ENCODE data around the gene MVB12B.

MVB12B gene

GRCh38 chr9:126312584-126313551, 13.8 kb upstream of the MVB12B start:
- no peak overlapping the region for H3K27ac ChIP-seq (ENCODE audit: low read depth, low read length)
- H3K4me3 ChIP-seq (ENCODE audit: insufficient read depth, low read length, poor library complexity, severe bottlenecking), result no peak overlapping the region
- TF ChIP-seq CTCF (IDR thresholded peaks at IDR 0.05; ENCODE audit: insufficient read depth, low read length, poor library complexity, severe bottlenecking) (no peak), EZH2phosphoT487 (conservative IDR thresholded peaks at IDR 0.05; ENCODE audit: low read length) (no peak)
- H2AFZ ChIP-seq (ENCODE audit: low read depth, low read length, severe bottlenecking), result no peak overlapping the region
- H3K9me3 ChIP-seq (ENCODE audit: insufficient read depth, low read length), result no peaks in the 10 kb centered on the region
- no peaks in the 10 kb centered on the region for H3K36me3 ChIP-seq (ENCODE audit: low read length)
- no peak overlapping the region for H3K9ac ChIP-seq (ENCODE audit: low read length)
- H3K9me2 ChIP-seq (replicated peaks; ENCODE audit: insufficient read depth, low read length), result no peaks in the 10 kb centered on the region
- H3K79me2 ChIP-seq (ENCODE audit: insufficient read depth, low read length), result no peaks in the 10 kb centered on the region
- H4K20me1 ChIP-seq (ENCODE audit: low read depth, low read length), result no peaks in the 10 kb centered on the region
- H3K4me2 ChIP-seq (ENCODE audit: low read depth, low read length, poor library complexity, severe bottlenecking), result no peak overlapping the region
- no peaks in the 10 kb centered on the region for H3K27me3 ChIP-seq (ENCODE audit: low read length)
- no peaks in the 10 kb centered on the region for H3F3A ChIP-seq (ENCODE audit: insufficient read depth)

- no peaks in the 10 kb centered on the region for H3K9me3 ChIP-seq (ENCODE audit: insufficient read depth, low read length)
- no peak overlapping the region for H3K9ac ChIP-seq (ENCODE audit: low read length)
- no peak overlapping the region for H2AFZ ChIP-seq (ENCODE audit: low read depth, low read length, severe bottlenecking)
- H3K27me3 ChIP-seq (ENCODE audit: low read length), result no peaks in the 10 kb centered on the region
- H3K4me2 ChIP-seq (ENCODE audit: low read depth, low read length, poor library complexity, severe bottlenecking), result no peak overlapping the region
- no peak for TF ChIP-seq EZH2phosphoT487 (conservative IDR thresholded peaks at IDR 0.05; ENCODE audit: low read length)
- no peak for TF ChIP-seq CTCF (IDR thresholded peaks at IDR 0.05; ENCODE audit: insufficient read depth, low read length, poor library complexity, severe bottlenecking)
- H3K9me2 ChIP-seq (replicated peaks; ENCODE audit: insufficient read depth, low read length), result no peaks in the 10 kb centered on the region
- H3K36me3 ChIP-seq (ENCODE audit: low read length), result no peaks in the 10 kb centered on the region
- no peak overlapping the region for H3K4me3 ChIP-seq (ENCODE audit: insufficient read depth, low read length, poor library complexity, severe bottlenecking)
- H3K79me2 ChIP-seq (ENCODE audit: insufficient read depth, low read length), result no peaks in the 10 kb centered on the region
- H3F3A ChIP-seq (ENCODE audit: insufficient read depth), result no peaks in the 10 kb centered on the region
- no peaks in the 10 kb centered on the region for H4K20me1 ChIP-seq (ENCODE audit: low read depth, low read length)
- H3K27ac ChIP-seq (ENCODE audit: low read depth, low read length), result no peak overlapping the region
Observed at GRCh38 chr9:126316085-126316655, 10.5 kb upstream of the MVB12B start.

GRCh38 chr9:126317513-126317912, 9.1 kb upstream of the MVB12B start:
- Histone ChIP-seq H3K9me3 (ENCODE audit: insufficient read depth, low read length) (no peaks in the 10 kb centered on the region), H3K9ac (ENCODE audit: low read length) (no peak overlapping the region), H3K27ac (ENCODE audit: low read depth, low read length) (no peak overlapping the region), H2AFZ (ENCODE audit: low read depth, low read length, severe bottlenecking) (no peak overlapping the region), H3K4me3 (ENCODE audit: insufficient read depth, low read length, poor library complexity, severe bottlenecking) (no peak overlapping the region), H3K36me3 (ENCODE audit: low read length) (no peaks in the 10 kb centered on the region), H3F3A (ENCODE audit: insufficient read depth) (no peaks in the 10 kb centered on the region), H3K27me3 (ENCODE audit: low read length) (no peaks in the 10 kb centered on the region), H3K79me2 (ENCODE audit: insufficient read depth, low read length) (no peaks in the 10 kb centered on the region), H3K4me2 (ENCODE audit: low read depth, low read length, poor library complexity, severe bottlenecking) (no peak overlapping the region), H4K20me1 (ENCODE audit: low read depth, low read length) (no peaks in the 10 kb centered on the region), H3K9me2 (replicated peaks; ENCODE audit: insufficient read depth, low read length) (no peaks in the 10 kb centered on the region)
- TF ChIP-seq EZH2phosphoT487 (conservative IDR thresholded peaks at IDR 0.05; ENCODE audit: low read length), result no peak
- TF ChIP-seq CTCF (IDR thresholded peaks at IDR 0.05; ENCODE audit: insufficient read depth, low read length, poor library complexity, severe bottlenecking), result no peak

Data from SU-DHL-6 (cell line).